ENCODE results near the gene ACTN3. TPM values are rescaled to one million over a fixed set of nuclear protein-coding genes. Genes with fewer than 3 reads are reported as not detected.
"Not testable (repeated sequence)": the region's sequence is repeated elsewhere in the genome, so short reads cannot be mapped to it uniquely, and the experiment has no call there.

Gene ACTN3
- polyA plus RNA-seq, 4 donors: 0.31 to 0.69 (median 0.63) TPM

GRCh38 chr11:66592457-66593302 is 46.0 kb downstream of the ACTN3 start, which contains the start of the genes CCDC87 and CCS:
CCDC87 (minus strand) TSS chr11:66593063; CDS start chr11:66593015, 48 bp downstream.
CCS (plus strand) TSS chr11:66593185; CDS start chr11:66593262, 77 bp downstream.
- DNase-seq (ENCODE audit: low read depth in 4 of 4, low spot score in 2 of 4): peak in 3 of 4 donors; percentile 88 to 92 (median 90)

GRCh38 chr11:66593303-66593635 is 46.6 kb downstream of the ACTN3 start:
- no peak for DNase-seq (ENCODE audit: low read depth in 4 of 4, low spot score in 2 of 4)

GRCh38 chr11:66593650-66594049 is 46.9 kb downstream of the ACTN3 start:
- DNase-seq (ENCODE audit: low read depth in 4 of 4, low spot score in 2 of 4): no peak

DNA sequence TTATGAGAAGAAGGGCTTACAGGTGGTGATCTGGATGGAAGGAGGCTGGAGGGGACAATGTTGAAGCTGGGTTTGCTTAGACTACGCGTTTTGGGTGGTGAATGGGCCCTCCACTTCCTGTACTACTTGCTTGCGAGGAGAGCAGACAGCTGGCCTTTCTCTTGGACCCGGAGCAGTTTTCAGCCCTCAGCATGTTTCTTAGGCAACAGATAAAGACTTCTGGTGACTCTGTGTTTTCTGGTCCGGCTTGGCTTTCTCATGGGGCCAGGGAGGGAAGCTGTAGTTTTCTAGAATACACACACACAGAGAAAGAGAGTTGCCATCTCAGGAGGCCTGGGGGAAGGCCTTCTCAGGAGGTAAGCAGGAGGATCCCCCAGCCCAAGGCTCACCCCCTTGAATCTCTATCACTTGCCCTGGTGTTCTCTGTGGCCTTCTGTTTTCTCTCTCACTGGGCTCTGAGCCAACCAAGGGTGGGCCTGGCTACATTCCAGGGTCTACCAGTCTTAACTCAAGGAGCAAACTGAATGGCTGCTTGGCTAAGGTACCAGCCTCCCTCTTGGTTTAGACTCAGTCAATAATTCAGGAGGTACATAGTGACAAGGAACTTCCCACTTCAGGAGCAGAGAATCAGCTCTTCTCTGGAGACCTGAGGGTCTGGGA is 48.7 kb downstream of the ACTN3 start:
- DNase-seq (ENCODE audit: low read depth in 4 of 4, low spot score in 2 of 4): no peak

DNA sequence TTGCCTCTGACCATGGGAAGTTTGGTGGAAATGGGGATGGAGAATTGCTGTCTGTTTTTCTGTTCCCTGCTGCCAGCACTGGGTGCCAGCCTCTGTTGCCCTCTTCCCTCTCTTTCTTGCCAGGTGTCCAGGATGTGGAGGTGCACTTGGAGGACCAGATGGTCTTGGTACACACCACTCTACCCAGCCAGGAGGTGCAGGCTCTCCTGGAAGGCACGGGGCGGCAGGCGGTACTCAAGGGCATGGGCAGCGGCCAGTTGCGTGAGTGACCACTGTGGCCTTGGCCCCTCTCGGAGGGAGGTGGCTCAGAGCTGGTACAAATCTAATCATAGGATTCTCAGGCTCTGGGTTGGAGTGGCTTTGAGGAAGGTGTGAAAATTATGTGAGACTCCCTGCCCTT is 52.3 kb downstream of the ACTN3 start:
- DNase-seq (ENCODE audit: low read depth in 4 of 4, low spot score in 2 of 4): no peak

GRCh38 chr11:66600219-66600618 is 53.5 kb downstream of the ACTN3 start:
- DNase-seq (ENCODE audit: low read depth in 4 of 4, low spot score in 2 of 4): no peak

DNA sequence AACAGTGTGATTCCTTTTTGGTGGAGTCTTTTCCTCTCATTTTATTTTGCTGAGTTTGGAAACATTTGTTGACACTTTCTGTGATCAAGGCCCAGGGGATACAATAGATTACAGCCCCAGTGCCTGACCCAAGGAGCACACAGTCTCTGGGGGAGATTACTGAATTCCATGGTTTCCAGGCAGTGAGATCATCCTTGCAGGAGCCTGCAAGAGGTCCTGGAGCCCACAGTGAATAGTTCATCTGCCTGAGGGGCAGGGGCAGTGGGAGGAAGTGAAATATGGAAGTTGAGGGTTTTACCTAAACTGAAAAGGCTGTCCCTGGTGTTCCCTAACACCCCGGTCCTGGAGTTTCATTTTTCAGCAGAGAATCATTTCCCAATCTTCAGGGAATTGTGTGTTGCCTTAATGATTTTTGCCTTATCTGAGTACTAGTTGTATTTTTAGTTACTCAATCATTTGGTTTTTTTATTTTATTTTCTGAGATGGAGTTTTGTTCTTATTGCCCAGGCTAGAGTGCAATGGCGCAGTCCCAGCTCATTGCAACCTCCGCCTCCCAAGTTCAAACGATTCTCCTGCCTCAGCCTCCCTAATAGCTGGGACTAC is 54.0 kb downstream of the ACTN3 start:
- DNase-seq (ENCODE audit: low read depth in 4 of 4, low spot score in 2 of 4): no peak

- no peak for DNase-seq (ENCODE audit: low read depth in 4 of 4, low spot score in 2 of 4)
Observed at GRCh38 chr11:66603072-66603471, 56.4 kb downstream of the ACTN3 start.

DNA sequence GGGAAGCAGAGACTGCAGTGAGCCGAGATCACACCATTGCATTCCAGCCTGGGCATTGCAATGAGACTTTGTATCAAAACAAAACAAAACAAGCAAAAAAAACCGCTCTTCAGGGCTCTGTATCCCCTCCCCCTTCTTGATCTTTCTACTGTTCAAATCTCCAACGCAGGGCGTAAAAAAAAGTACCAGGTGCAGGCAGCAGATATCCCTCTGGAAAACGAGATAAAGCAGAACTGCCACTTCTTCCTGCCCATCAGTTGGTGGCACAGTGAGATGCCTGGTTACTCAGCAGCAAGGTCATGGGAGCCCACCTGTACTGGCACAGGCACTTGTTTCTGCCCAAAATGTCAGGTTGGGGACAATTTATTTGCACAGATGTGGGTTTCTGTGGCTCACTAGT is 57.5 kb downstream of the ACTN3 start:
- no peak for DNase-seq (ENCODE audit: low read depth in 4 of 4, low spot score in 2 of 4)

DNA sequence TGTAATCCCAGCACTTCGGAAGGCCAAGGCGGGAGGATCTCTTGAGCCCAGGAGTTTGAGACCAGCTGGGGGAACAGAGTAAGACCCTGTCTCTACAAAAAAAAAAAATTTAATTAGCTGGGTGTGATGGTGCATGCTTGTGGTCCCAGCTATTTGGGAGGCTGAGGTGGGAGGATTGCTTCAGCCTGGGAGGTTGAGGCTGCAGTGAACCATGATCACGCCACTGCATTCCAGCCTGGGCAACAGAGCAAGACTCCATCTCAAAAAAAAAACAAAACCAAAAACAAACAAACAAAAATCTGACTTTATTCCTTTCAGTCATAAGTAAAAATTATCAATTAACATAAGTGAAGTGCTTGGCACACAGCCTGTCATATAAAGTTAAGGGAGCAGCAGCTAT is 59.9 kb downstream of the ACTN3 start:
- not testable (repeated sequence) for DNase-seq (ENCODE audit: low read depth in 4 of 4, low spot score in 2 of 4)

DNA sequence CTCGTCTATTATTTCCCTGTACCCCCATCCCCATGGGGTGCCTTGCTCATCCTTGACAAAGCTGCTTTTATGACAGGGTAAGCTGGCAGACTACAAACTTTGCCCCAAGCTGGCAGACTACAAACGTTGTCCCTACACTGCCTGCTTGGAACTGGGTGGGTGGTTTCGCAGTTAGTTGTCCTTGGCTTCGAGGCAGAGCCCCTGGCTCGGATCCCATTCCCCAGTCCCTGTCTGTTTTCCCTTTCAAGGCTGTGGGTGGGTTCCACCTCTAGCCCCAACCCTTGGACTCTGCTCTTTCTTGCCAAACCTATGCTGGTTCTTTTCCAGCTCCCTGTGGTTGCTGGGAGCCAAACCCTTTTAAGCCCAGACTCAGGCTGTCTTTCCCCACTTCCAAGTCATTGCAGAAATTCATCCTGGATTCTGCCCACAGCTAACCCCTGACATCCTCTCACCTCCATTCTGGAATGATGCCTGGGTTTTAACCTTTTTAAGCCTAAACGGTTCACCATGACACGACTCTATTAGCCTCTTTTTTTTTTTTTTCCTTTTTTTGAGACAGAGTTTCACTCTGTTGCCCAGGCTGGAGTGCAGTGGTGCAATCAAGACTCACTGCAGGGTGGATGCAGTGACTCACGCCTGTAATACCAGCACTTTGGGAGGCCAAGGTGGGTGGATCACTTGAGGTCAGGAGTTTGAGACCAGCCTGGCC is 60.6 kb downstream of the ACTN3 start:
- DNase-seq (ENCODE audit: low read depth in 4 of 4, low spot score in 2 of 4): no peak

DNA sequence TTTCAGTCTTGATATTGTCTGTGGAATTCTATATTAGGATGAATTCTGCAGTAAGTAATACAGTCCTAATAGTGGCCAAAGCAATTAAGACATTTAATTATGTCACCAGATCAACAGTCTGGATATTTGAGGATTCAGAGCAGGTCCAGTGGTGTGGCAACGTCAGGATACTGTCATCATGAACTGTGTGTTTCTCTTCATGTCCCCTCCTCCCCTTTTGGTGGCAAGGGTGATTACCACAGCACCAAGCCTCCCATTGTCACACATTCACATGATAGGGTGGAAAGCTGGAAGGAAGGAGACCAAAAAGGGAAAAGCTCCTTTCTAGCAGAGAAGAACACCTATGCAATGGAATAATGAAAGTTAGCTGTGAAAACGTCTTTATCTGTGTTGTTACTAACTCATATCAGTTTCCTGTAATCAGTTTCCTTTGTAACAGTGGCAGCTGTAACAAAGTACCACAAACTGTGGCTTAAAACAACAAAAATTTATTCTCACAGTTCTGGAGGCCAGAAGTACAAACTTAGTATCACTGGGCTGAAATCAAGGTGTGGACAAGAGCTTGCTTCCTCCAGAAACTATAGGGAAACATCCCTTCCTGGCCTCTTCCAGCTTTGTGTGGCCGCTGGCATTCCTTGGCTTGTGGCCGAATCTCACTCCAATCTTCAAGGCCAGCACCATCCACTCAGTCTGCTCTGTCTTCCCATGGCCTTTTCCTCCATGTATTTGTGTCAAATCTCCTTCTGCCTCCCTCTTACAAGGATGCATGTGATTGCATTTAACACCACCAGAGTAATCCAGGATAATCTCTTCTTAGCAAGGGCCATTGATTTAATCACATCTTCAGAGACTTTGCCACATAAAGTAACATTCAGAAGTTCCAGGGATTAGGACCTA is 63.3 kb downstream of the ACTN3 start:
- DNase-seq (ENCODE audit: low read depth in 4 of 4, low spot score in 2 of 4): no peak

DNA sequence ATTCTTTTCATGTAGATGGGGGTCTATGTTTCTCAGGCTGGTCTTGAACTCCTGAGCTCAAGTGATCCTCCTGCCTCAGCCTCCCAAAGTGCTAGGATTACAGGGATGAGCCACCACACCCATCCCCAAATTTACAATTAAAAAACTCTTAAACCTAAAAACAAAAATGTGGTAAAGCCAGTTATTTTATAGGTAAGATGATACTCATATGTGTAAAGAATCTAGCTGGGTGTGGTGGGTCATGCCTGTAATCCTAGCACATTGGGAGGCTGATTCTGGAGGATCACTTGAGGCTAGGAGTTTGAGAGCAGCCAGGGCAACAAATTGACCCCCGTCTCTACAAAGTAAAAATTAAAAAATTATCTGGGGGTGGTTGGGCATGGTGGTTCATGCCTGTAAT is 65.8 kb downstream of the ACTN3 start:
- DNase-seq (ENCODE audit: low read depth in 4 of 4, low spot score in 2 of 4): no peak

Other genes with a start within 250 kb of the ACTN3 start
- 100 to 1,000 TPM in 1 of 4 donors, 10 to 100 TPM in 3; 56.9 to 102 (median 72.8) TPM for gene CD248, start 229.9 kb upstream of the ACTN3 start, polyA plus RNA-seq (ENCODE audit: insufficient read length in 4 of 4)
- gene RIN1, start 210.5 kb upstream of the ACTN3 start, polyA plus RNA-seq (ENCODE audit: insufficient read length in 4 of 4): 1 to 10 TPM; 1.8 to 3.7 (median 2.9) TPM
- 10 to 100 TPM; 30.8 to 38.6 (median 34.8) TPM for gene BRMS1, start 201.8 kb upstream of the ACTN3 start, polyA plus RNA-seq (ENCODE audit: insufficient read length in 4 of 4)
- gene B4GAT1, start 199.3 kb upstream of the ACTN3 start, polyA plus RNA-seq (ENCODE audit: insufficient read length in 4 of 4): 10 to 100 TPM; 50.3 to 64.6 (median 51.9) TPM
- gene SLC29A2, start 175.1 kb upstream of the ACTN3 start, polyA plus RNA-seq (ENCODE audit: insufficient read length in 4 of 4): 10 to 100 TPM; 14.6 to 33.0 (median 22.3) TPM
- gene NPAS4, start 125.9 kb upstream of the ACTN3 start, polyA plus RNA-seq (ENCODE audit: insufficient read length in 4 of 4): under 1 TPM; 0.06 to 0.54 (median 0.22) TPM
- gene MRPL11, start 108.1 kb upstream of the ACTN3 start, polyA plus RNA-seq (ENCODE audit: insufficient read length in 4 of 4): 10 to 100 TPM; 67.7 to 87.7 (median 78.9) TPM
- gene PELI3, start 80.0 kb upstream of the ACTN3 start, polyA plus RNA-seq (ENCODE audit: insufficient read length in 4 of 4): 1 to 10 TPM; 4.5 to 7.8 (median 6.4) TPM
- gene DPP3, start 66.5 kb upstream of the ACTN3 start, polyA plus RNA-seq (ENCODE audit: insufficient read length in 4 of 4): 10 to 100 TPM; 19.6 to 31.2 (median 25.5) TPM
- 100 to 1,000 TPM in 1 of 4 donors, 10 to 100 TPM in 3; 61.4 to 102 (median 79.8) TPM for gene BBS1, start 36.3 kb upstream of the ACTN3 start, polyA plus RNA-seq (ENCODE audit: insufficient read length in 4 of 4)
- gene ZDHHC24, start 855 bp upstream of the ACTN3 start, polyA plus RNA-seq (ENCODE audit: insufficient read length in 4 of 4): 10 to 100 TPM in 2 of 4 donors, 1 to 10 TPM in 2; 5.9 to 13.3 (median 9.9) TPM
- gene CTSF, start 21.7 kb downstream of the ACTN3 start, polyA plus RNA-seq (ENCODE audit: insufficient read length in 4 of 4): 100 to 1,000 TPM in 2 of 4 donors, 10 to 100 TPM in 2; 88.3 to 102 (median 101) TPM
- under 1 TPM; 0.24 to 0.37 (median 0.34) TPM for gene CCDC87, start 46.2 kb downstream of the ACTN3 start, polyA plus RNA-seq (ENCODE audit: insufficient read length in 4 of 4)
- gene CCS, start 46.3 kb downstream of the ACTN3 start, polyA plus RNA-seq (ENCODE audit: insufficient read length in 4 of 4): 10 to 100 TPM; 39.1 to 78.2 (median 64.9) TPM
- gene RBM14, start 69.7 kb downstream of the ACTN3 start, polyA plus RNA-seq (ENCODE audit: insufficient read length in 4 of 4): 100 to 1,000 TPM in 1 of 4 donors, 10 to 100 TPM in 3; 55.6 to 105 (median 80.4) TPM
- 100 to 1,000 TPM; 242 to 267 (median 260) TPM for gene RBM4, start 91.8 kb downstream of the ACTN3 start, polyA plus RNA-seq (ENCODE audit: insufficient read length in 4 of 4)
- gene RBM4B, start 131.0 kb downstream of the ACTN3 start, polyA plus RNA-seq (ENCODE audit: insufficient read length in 4 of 4): 10 to 100 TPM; 59.9 to 84.2 (median 71.3) TPM
- 10 to 100 TPM; 56.0 to 67.5 (median 64.7) TPM for gene SPTBN2, start 182.3 kb downstream of the ACTN3 start, polyA plus RNA-seq (ENCODE audit: insufficient read length in 4 of 4)